ENCODE measurements around the gene PASD1.
A peak's percentile ranks its signal among the peaks of the same experiment; 100 is the strongest.
"Not testable (repeated sequence)": the region's sequence is repeated elsewhere in the genome, so short reads cannot be mapped to it uniquely, and the experiment has no call there.

Gene PASD1

DNA sequence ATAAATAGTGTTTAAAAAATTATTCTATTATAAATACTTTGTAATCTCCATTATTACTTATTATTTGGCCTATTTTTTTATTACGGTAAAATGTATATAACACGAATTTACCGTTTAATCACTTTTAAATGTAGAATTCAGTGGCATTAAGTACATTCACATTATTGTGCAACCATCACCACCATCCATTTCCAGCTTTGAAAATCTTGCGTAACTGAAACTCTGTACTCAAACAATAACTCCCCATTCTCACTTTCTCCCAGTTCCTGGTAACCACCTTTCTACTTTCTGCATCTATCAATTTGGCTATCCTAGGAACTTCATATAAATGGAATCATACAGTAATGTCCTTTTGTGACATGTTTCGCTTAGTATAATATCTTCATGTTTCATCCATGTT is 45.7 kb downstream of the PASD1 start:
- no peak for DNase-seq (ENCODE audit: low read depth in 2 of 2)

DNA sequence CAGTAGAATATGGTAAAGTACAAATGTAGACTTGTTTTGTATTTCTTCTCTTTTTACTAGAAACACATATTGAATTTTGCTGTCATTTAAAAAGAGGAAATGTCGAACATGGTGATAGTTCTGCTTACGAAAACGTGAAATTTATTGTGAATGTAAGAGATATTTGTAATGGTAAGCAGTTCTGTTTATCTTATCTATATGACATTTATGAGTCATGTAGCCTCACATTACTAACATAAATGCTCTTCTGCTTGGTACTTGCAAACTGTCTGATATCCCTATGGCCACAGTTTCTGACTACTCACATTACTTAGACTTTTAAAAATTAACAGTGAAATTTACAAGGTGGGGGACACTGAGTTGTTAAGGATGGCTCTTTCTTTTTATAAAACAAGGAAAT is 57.9 kb downstream of the PASD1 start:
- no peak for DNase-seq (ENCODE audit: low read depth in 2 of 2)

DNA sequence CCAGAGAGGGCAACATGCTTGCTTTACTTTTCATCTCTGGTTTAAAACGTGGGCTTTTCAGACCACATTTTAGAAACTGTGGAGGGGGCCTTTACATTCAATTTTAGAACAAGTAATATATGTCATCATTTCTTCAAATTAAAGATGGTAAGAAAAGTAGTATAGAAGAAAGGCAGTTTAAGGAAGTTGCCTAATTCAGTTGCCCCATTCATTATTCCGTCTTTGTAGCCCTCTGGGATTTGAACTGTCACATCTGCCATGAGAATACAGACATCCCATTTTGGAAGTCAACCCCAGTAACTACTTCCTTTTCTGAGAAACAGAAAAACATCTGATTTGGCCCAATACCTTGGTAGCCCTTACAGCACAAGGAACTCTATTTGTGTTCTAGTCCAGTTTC is 61.2 kb downstream of the PASD1 start:
- no peak for DNase-seq (ENCODE audit: low read depth in 2 of 2)

DNA sequence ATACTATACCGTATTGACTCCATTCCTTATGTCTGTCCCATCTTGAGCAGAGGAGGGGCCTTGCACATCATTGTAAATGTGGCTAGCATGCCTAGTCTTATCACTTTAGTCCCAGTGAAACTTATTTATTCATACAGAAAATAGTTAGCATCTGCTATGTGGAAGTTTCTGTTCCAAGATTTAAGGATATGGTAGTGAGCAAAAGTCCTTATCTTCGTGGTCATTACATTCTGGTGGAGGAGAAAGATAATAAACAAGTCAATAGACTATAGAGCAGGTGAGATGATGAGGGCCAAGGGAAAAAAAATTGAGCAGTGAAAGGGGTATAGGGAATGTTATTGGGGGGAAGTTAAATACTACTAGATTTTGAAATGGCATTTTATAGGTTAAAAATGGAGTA is 68.3 kb downstream of the PASD1 start:
- DNase-seq (ENCODE audit: low read depth in 2 of 2) = no peak

DNA sequence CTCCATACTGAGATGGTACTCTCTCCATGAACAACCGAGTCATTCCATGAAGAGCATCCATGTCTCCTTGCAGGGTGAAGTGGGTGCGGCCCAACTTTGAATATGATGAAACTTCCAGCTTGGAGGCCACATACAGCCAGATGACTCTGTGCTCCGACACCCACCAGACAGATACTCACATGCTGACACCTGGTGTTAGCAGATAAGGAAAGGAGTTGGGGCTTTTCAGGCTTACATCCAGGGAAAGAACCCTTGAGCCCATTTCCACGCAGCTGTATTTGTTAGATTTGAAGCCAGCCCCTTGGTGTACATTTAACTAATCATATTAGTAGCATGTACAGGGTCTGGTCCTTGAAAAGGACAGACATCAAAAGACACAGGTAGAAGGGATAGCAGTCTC is 69.7 kb downstream of the PASD1 start:
- no peak for DNase-seq (ENCODE audit: low read depth in 2 of 2)

DNA sequence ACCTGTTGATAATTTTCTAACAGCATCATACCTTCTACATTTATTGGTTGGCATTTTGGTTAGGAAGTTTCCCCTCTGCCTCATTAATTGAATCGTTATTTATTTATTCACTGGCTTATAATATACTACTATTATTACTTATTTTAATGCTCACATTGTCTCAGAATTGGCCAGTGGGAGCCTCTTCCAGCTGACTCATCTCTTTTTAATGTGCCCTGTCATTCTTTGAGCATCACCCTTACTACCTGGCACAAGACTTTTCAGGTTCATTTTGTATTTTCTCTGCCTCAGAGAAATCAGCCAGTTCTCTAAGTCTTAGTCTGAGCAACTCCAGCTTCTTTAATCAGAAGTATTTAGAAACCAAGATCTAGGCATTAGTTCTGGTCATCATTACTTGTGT is 71.5 kb downstream of the PASD1 start:
- DNase-seq (ENCODE audit: low read depth in 2 of 2) = no peak

DNA sequence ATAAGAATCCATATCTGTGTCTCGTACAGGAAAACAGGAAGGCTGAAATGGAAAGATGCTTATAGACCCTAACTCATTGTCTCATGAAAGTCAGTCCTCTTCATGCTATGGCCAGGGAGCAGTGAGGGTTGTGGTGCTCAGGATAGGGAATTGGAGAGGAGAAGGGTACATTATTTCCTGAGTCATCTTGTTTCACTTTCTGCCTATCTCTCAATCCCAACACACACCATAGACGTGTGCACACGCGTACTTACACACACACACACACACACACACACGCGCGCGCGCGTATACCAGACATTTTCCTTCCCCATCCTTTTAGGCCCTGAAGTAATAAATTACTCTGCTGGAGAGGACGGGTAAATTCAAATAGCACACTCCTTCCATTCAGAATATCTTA is 78.1 kb downstream of the PASD1 start:
- no peak for DNase-seq (ENCODE audit: low read depth in 2 of 2)

DNA sequence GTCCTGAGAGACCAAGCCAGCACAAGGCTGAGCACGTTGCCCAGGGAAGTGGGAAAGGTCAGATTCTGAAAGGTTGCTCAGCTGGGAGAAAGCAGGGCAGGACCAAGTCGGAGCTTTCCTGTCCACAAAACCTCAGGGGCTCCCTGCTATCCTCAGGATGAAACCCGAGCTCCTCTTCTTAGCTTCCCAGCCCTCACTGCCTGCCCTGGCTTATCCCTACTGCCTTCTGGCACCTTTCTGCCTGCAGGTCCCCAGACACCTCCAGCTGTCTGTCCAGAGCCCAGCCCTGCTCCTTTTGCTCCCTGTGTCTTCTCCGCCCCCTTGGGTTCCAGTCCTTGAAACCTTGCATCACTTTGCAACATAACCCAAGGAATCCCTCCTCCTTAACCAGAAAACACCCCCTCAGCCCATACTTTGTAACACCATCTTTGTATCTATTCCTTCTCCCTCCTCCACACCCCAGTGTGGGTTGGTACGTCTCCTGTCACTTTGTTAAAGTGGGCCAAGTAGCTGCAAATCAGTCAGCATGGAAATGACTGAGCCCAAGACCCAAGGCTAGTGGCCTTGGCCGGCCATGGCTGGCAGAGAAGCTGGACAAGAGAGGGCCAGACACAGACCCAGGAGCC is 111.8 kb downstream of the PASD1 start:
- no peak for DNase-seq (ENCODE audit: low read depth in 2 of 2)

DNA sequence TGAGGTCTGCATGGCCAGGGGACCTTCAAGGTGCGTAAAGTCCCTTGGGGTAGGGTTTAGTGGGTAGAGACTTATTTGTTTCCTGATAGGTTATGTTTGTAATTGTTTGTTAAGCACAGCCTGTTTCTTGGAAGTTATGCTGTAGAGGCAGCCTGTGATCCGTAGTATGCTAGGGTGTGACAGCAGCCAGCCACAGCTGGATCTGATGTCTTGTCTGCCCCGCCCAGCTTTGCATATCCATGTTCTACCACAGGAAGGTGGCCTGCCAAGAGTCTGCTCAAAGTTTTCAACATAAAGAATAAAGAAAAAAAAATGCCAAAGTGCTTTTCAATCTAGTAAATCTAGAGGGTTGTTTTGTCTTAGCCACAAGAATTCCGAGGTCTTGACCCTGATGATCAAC is 112.7 kb downstream of the PASD1 start:
- no peak for DNase-seq (ENCODE audit: low read depth in 2 of 2)

DNA sequence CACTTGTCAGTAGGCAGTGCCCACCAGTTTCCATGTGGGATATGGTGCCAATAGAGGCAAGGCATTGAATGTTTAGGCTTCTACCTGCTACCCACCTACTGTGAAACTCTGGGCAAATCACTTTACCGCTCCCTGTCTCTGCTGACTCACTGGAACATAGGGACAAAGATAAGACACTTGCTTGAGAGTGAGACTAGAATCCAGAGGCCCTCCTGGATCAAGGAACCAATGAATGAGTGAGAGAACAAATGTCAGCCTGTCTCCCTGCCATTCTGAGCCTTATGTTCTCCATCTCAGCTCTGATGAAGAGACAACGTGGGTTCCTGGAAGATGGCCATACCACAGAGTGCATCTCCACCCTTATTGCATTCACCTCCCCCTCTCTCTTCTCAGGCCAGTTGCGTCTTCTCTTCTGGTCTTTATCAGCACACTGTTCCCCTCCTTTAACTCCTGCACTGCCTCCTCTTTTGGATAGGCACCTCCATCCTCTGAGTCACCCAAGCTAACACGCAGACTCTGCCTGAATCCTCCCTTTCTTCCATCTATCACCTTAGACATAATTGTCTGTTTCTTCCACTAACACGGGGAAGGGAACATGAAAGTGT is 116.4 kb downstream of the PASD1 start:
- no peak for DNase-seq (ENCODE audit: low read depth in 2 of 2)

DNA sequence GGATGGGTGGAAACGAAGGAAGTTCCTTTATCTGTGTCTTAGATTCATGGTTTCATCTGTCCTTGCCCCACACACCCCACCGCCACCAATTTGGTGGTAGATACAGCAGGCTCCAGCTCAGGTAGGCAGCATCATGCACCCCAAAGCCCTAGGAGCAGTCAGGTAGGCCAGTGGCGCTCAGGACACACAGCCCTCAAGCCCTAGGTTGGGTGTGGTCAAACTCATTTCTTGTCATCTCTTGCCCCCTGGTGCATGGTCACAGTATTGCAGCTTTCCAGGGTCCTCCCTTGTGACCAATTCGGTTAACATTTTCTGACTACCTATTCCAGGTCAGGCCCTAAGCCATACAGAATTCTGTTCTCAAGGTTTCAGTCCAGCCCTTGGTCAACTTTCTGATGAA is 117.3 kb downstream of the PASD1 start:
- peak; percentile 13 to 18 for DNase-seq (ENCODE audit: low read depth in 2 of 2)

DNA sequence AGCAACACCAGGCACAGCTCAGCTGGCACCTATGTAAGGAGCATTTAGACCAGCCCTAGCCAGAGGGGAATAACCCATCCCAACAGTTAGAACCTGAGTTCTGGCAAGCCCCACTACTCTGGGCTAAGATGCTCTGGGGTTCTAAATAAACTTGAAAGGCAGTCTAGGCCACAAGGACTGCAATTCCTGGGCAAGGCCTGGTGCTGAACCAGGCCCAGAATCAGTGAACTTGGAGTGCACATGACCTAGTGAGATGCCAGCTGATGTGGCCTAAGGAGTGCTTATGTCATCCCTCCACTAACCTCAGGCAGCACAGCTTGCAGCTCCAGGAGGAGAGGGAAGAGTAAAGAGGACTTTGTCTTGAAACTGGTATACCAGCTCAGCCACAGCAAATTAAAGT is 124.2 kb downstream of the PASD1 start:
- no peak for DNase-seq (ENCODE audit: low read depth in 2 of 2)

DNA sequence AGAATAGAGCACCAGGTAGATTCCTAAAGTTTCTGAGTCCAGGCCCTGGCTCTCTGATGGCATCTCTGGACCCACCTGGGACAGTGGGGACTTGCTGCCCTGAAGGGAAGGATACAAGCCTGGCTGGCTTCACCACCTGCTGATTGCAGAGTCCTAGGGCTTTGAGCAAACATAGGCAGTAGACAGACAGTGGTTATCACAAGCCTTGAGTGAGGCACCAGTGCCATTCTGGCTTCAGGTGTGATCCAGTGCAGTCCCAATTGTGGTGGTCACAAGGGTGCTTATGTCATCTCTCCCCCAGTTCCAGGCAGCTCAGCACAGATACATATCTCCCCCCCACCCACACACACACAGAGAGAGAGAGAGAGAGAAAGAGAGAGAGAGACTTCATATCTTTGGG is 125.2 kb downstream of the PASD1 start:
- no peak for DNase-seq (ENCODE audit: low read depth in 2 of 2)

DNA sequence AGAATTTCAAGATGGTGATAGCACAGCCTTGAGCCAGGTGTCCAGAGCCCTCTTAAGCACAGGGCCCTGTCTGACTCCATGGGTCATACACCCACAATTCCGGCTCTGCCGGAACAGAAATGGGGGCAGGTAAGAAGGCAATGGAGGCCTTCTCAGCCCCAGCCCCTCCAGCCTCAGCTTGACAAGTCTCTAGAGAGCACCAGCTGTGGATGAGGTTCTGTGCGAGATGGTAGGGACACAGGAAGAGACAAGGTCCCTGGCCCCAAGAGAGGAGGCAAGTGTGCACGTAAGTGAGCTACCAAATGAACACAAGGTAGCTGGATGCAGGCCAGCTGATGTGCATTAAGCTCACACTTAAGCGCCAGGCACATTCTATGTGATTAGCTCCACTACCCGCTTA is 129.3 kb downstream of the PASD1 start:
- no peak for DNase-seq (ENCODE audit: low read depth in 2 of 2)

DNA sequence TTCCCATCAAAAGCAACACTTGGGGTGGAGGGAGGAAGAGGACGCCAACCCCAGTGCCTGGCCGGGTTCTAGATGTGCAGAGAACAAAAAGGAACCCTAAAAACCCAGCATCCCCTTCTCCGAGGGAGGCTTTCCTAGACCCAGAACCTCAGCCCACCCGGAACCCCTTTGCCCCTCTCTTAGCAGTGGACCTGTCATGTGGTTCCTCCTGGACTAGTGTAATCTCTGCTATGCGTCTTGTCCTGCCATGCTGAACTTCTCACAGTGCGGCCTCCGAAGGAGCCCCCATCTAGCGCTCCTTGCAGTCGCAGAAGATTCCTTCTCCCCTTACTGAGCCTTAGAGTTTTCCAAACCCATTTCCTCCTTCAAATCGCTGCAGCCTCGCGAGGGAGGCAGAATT is 130.6 kb downstream of the PASD1 start:
- no peak for DNase-seq (ENCODE audit: low read depth in 2 of 2)

DNA sequence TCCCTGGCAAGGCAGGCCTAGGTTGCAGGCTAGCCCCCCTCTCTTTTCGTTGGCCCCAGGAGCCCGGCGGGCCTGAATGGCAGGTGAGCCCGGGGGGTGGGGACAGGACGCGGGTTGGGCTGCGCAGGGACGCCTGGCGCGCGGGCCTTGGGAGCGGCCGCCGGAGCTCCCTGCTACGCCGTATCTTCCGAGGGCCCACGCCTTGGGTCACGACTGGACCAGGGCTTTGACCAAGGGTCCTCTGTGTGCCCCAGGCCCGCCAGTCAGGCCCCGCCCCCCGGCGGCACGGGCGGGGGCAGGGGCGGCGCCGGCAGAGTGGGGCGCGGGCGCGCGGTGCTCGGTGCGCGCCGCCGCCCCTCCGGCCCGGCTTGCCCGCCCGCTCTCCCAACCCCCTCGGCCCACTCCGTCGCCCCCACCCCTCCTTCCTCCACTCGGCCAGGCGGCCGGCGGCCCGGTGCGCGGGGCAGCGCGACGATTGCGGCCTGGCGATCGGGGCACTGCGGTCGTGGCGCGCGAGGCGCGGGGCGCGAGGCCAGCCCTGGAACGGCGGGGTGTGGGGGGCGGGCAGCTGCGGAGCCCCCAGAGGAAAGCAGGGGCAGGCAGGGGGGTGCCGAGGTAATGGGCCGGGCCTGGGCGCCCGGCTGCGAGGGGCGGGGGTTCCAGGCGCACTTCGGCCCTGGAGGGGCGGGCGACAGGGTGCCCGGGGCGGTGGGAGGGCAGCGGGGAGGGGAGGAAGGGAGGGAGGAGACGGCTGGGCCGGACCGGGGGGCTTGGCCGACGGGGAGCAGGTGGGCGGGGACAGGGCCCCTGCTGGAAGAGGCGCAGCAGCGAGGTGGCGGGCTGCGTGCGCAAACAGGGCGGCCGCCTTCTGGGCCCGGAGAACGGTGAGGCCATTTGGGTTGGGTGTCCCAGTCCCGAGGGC is 131.4 kb downstream of the PASD1 start, which contains the start of gene PRRG3:
PRRG3 (plus strand) TSS at position 798 of the 922 bp plus-strand sequence. CDS start 3,357 bp downstream, outside the sequence.
- DNase-seq (ENCODE audit: low read depth in 2 of 2) = no peak

DNA sequence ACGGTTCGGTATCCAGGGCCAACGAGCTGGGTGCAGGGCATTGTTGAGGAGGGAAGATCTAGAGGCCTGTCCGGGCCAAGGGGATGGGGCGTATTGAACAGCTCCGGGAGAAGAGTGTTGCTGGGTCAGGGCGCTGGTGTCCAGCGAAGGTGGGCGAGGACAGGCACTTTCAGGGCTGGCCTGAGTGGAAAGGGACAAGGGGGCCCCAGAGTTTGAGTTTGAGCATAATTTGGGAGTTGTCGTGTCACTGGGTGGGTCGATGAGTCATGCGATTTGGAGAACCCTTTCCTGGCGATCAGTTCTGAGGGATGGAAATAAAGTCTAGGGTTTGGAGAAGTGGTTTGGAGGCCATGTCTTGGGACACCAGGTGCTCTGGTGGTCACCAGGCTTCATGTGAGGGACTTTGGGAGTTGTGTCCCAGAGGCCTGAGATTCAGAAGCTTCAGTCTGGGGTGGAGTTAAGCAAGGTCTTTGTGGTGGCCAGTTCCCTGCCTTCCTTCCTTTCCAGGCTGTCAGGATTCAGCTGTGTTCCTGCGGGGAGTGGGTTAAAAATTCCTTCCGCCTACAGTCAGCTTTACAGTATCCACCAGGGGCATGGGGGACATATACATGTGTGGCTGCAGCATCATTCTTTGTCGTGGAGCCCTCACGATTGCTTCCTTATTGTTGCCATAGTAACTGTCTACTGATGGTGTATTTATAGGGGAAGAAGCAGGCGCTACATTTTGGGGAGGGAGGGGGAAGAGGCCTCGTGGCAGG is 132.3 kb downstream of the PASD1 start:
- DNase-seq (ENCODE audit: low read depth in 2 of 2) = no peak

DNA sequence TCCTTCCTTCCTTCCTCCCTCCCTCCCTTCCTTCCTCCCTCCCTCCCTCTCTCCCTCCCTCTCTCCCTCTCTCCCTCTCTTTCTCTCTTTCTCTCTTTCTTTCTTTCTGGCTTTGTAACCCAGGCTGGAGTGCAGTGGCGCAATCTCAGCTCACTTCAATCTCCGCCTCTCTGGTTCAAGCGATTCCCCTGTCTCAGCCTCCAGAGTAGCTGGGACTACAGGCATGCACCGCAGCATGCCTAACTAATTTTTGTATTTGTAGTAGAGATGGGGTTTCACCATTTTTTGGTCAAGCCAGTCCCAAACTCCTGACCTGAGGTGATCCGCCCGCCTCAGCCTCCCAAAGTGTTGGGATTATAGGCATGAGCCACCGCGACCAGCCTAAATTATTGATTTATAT is 133.6 kb downstream of the PASD1 start:
- DNase-seq (ENCODE audit: low read depth in 2 of 2) = not testable (repeated sequence)

DNA sequence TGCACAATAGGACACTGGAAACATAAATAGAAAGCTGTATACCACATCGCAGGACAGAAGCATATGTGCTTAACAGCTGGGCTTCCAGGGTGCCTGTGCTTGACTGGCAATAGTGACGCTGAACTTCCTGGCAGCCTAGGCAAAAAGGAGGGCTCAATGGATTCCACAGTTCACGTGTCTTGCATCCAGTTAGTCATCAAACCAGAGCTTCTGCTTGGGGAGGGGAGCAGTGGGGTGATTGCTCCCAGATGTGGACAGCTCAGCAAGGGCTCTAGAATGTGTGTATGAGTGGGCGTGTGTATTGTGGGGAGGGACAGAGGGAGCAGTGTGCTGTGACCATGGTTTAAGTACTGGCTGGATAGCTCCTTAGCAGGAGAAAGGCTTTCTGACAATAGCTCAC is 134.0 kb downstream of the PASD1 start:
- DNase-seq (ENCODE audit: low read depth in 2 of 2) = no peak

DNA sequence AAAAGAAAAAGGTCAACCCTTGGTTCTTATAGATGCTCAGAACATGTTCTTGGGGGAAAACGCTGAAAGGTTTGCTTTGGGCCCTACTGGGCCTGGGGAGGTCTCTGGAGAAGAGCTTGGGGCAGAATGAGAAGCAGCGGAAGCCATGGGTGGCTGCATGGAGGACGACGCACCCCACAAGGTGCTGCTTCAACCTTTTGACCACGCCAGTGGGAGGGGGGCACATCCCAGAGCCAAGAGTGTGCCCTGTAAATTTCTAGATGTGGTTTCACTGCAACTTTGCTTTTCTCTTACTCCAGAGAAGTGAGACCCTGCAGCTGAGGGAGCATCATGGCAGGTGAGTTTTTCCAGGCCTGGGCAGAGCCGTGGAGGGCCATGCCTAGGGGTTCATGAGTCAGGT is 135.0 kb downstream of the PASD1 start:
- no peak for DNase-seq (ENCODE audit: low read depth in 2 of 2)

DNA sequence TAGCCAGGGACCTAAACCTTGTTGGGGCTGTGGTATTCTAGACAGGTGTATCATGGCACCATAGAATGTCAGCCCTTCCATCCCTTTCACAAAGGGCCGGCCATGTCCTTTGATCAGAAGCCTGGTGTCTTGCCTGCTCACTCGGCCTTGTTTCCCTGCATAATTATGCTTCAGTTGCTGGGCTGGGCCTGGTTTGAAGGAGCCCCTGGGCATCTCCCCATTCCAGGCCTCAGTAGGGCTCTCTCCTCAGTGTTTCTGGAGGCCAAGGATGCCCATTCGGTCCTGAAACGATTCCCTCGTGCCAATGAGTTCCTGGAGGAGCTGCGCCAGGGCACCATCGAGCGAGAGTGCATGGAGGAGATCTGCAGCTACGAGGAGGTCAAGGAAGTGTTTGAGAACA is 136.3 kb downstream of the PASD1 start:
- DNase-seq (ENCODE audit: low read depth in 2 of 2) = no peak

DNA sequence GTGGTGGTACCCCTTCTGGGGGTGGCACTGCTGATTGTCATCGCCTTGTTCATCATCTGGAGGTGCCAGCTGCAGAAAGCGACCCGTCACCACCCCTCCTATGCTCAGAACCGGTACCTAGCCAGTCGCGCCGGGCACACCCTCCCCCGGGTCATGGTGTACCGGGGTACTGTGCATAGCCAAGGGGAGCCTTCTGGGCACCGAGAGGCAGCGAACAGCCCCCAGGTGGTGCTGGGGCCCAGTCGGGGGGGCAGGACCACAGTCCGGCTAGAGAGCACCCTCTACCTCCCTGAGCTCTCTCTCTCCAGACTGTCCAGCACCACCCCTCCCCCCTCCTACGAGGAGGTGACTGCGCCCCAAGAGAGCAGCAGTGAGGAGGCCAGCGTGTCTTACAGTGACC is 137.1 kb downstream of the PASD1 start:
- no peak for DNase-seq (ENCODE audit: low read depth in 2 of 2)
